ENCODE results near the gene C11orf97.

C11orf97 gene

DNA sequence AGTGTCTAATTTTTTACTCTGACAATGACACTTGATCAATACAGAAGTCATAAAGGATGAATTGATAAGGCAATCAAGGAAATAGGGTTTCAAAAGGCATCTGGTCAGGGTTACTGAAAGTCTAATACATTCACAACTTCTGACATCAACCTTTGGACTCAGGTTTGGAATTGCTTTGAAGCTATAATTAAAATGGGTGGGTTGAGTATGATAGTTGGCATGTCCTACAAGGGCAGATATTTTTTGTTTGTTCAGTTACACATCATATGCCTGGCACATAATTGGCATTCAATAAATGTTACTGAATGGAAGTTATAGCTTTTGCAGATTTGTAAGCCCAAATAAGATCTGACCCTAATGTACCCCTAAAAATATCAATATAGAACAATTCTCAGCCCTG lies 24.1 kb downstream of the C11orf97 start:
- TF ChIP-seq, protein P1, sequence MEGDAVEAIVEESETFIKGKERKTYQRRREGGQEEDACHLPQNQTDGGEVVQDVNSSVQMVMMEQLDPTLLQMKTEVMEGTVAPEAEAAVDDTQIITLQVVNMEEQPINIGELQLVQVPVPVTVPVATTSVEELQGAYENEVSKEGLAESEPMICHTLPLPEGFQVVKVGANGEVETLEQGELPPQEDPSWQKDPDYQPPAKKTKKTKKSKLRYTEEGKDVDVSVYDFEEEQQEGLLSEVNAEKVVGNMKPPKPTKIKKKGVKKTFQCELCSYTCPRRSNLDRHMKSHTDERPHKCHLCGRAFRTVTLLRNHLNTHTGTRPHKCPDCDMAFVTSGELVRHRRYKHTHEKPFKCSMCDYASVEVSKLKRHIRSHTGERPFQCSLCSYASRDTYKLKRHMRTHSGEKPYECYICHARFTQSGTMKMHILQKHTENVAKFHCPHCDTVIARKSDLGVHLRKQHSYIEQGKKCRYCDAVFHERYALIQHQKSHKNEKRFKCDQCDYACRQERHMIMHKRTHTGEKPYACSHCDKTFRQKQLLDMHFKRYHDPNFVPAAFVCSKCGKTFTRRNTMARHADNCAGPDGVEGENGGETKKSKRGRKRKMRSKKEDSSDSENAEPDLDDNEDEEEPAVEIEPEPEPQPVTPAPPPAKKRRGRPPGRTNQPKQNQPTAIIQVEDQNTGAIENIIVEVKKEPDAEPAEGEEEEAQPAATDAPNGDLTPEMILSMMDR (conservative IDR thresholded peaks at IDR 0.05; ENCODE audit: low read depth, low read length): no peak
- no peak overlapping the region for H3K4me3 ChIP-seq (ENCODE audit: low read depth, low read length)
- DNase-seq (ENCODE audit: low read depth): no peak

DNA sequence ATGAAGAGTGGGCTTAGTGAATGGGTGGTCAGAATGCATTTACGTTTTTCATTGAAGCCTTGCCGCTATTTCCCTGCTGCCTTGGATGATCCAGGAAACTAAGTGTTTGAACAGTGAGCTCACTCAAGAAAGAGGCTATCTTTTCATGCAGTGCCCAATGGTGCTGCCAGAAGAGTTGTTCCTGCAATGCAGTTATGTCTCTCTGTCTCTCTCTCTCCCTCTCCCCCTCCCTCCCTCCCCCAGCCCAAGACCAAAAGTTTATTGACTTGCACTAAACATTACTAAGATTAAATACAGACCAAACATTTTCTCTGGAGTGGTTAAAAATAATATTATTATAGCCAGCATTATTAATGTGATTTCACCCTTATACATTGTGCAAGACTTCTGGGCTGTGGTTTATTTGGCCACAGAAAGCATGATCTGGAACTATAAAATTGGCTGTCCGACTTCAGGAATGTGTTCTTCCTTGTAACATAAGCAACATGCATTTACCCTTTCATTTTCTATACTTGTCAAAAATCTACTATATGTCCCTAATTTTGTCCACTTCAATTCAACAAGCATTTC lies 24.9 kb downstream of the C11orf97 start:
- peak; percentile 73 for DNase-seq (ENCODE audit: low read depth)
- TF ChIP-seq, protein P1 (conservative IDR thresholded peaks at IDR 0.05; ENCODE audit: low read depth, low read length): no peak
- H3K4me3 ChIP-seq (ENCODE audit: low read depth, low read length): no peak overlapping the region

DNA sequence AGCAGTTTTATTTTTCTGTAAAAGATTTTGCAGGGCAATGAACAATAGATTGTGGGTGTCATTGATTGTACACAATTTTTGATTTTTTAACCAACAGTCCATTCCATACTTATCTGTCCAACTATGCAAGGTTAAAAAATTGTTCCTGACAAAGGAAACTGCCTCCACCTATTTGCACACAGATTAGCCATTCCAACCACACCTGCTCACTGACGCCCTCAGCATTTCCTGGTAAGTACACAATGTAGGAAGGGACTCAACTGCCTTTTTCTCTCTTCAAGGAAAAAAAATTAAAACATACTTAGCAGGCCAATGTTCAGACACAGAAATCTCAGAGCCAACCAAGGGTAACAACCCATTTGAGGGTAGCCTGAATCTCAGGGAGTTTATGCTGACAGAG lies 27.2 kb downstream of the C11orf97 start:
- no peak for DNase-seq (ENCODE audit: low read depth)
- TF ChIP-seq, protein P1 (conservative IDR thresholded peaks at IDR 0.05; ENCODE audit: low read depth, low read length): no peak
- no peak overlapping the region for H3K4me3 ChIP-seq (ENCODE audit: low read depth, low read length)

DNA sequence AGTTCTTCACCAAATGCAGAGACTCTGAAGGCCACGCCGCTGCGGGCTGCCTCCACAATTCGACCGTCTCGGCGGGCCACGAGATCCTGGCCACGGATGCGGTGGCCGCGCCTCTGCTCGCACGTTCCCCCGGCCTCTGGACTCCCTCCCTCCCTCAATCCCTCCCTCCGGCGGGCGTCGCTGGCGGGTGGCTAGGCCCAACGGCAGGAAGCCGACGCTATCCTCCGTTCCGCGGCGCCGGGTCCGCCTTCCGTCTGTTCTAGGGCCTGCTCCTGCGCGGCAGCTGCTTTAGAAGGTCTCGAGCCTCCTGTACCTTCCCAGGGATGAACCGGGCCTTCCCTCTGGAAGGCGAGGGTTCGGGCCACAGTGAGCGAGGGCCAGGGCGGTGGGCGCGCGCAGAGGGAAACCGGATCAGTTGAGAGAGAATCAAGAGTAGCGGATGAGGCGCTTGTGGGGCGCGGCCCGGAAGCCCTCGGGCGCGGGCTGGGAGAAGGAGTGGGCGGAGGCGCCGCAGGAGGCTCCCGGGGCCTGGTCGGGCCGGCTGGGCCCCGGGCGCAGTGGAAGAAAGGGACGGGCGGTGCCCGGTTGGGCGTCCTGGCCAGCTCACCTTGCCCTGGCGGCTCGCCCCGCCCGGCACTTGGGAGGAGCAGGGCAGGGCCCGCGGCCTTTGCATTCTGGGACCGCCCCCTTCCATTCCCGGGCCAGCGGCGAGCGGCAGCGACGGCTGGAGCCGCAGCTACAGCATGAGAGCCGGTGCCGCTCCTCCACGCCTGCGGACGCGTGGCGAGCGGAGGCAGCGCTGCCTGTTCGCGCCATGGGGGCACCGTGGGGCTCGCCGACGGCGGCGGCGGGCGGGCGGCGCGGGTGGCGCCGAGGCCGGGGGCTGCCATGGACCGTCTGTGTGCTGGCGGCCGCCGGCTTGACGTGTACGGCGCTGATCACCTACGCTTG lies 31.7 kb downstream of the C11orf97 start, which contains the start of gene FUT4:
Gene FUT4 (plus strand): TSS at position 227 of the 951 bp plus-strand sequence. CDS start 213 bp downstream, at position 440.
- TF ChIP-seq, protein P1 (conservative IDR thresholded peaks at IDR 0.05; ENCODE audit: low read depth, low read length): no peak
- peak within 1 kb of the TSS; percentile 74 for H3K4me3 ChIP-seq (ENCODE audit: low read depth, low read length)
- peak; percentile 83 for DNase-seq (ENCODE audit: low read depth)

DNA sequence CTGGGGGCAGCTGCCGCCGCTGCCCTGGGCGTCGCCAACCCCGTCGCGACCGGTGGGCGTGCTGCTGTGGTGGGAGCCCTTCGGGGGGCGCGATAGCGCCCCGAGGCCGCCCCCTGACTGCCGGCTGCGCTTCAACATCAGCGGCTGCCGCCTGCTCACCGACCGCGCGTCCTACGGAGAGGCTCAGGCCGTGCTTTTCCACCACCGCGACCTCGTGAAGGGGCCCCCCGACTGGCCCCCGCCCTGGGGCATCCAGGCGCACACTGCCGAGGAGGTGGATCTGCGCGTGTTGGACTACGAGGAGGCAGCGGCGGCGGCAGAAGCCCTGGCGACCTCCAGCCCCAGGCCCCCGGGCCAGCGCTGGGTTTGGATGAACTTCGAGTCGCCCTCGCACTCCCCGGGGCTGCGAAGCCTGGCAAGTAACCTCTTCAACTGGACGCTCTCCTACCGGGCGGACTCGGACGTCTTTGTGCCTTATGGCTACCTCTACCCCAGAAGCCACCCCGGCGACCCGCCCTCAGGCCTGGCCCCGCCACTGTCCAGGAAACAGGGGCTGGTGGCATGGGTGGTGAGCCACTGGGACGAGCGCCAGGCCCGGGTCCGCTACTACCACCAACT lies 32.5 kb downstream of the C11orf97 start:
- no peak for DNase-seq (ENCODE audit: low read depth)
- TF ChIP-seq, protein P1 (conservative IDR thresholded peaks at IDR 0.05; ENCODE audit: low read depth, low read length): no peak
- H3K4me3 ChIP-seq (ENCODE audit: low read depth, low read length): peak overlapping the region; percentile 74

DNA sequence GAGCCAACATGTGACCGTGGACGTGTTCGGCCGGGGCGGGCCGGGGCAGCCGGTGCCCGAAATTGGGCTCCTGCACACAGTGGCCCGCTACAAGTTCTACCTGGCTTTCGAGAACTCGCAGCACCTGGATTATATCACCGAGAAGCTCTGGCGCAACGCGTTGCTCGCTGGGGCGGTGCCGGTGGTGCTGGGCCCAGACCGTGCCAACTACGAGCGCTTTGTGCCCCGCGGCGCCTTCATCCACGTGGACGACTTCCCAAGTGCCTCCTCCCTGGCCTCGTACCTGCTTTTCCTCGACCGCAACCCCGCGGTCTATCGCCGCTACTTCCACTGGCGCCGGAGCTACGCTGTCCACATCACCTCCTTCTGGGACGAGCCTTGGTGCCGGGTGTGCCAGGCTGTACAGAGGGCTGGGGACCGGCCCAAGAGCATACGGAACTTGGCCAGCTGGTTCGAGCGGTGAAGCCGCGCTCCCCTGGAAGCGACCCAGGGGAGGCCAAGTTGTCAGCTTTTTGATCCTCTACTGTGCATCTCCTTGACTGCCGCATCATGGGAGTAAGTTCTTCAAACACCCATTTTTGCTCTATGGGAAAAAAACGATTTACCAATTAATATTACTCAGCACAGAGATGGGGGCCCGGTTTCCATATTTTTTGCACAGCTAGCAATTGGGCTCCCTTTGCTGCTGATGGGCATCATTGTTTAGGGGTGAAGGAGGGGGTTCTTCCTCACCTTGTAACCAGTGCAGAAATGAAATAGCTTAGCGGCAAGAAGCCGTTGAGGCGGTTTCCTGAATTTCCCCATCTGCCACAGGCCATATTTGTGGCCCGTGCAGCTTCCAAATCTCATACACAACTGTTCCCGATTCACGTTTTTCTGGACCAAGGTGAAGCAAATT lies 33.3 kb downstream of the C11orf97 start:
- TF ChIP-seq, protein P1 (conservative IDR thresholded peaks at IDR 0.05; ENCODE audit: low read depth, low read length): no peak
- no peak for DNase-seq (ENCODE audit: low read depth)
- peak overlapping the region; percentile 74 for H3K4me3 ChIP-seq (ENCODE audit: low read depth, low read length)
